HUES64 (cell line): ENCODE results near the gene PRKCB.

Experiments used
- H3K27ac ChIP-seq: 2 replicates; pipeline ENCODE4 v1.7.0; 2013; ENCODE audit warnings: low read depth, low read length, inconsistent platforms
- H3K27me3 ChIP-seq: 2 replicates; pipeline ENCODE4 v1.6.1; 2013; ENCODE audit warnings: mild to moderate bottlenecking, low read length; ENCODE audit not compliant: insufficient read depth
- H3K36me3 ChIP-seq: 2 replicates; pipeline ENCODE4 v1.6.1; 2013; ENCODE audit warnings: mild to moderate bottlenecking, low read length; ENCODE audit not compliant: insufficient read depth
- H3K4me1 ChIP-seq: 2 replicates; pipeline ENCODE4 v1.6.1; 2013; ENCODE audit warnings: mild to moderate bottlenecking, low read length, moderate library complexity; ENCODE audit not compliant: insufficient read depth
- H3K4me3 ChIP-seq: 2 replicates; pipeline ENCODE4 v1.5.1; 2013; ENCODE audit warnings: mild to moderate bottlenecking, low read length, moderate library complexity
- H3K9ac ChIP-seq: 2 replicates; pipeline ENCODE4 v1.6.1; 2013; ENCODE audit warnings: mild to moderate bottlenecking, low read depth, low read length
- H3K9me3 ChIP-seq: 2 replicates; pipeline ENCODE4 v1.6.1; 2013; ENCODE audit warnings: low read depth, low read length; ENCODE audit not compliant: insufficient read depth
- WGBS: fragments of 150-250, 120-280 bp; methylation state at CpG from one replicate; pipeline ENCODE4 v1.1.7; 2013; ENCODE audit warnings: missing lambda C conversion rate; 5-methylcytosine and 5-hydroxymethylcytosine counted together

PRKCB gene

DNA sequence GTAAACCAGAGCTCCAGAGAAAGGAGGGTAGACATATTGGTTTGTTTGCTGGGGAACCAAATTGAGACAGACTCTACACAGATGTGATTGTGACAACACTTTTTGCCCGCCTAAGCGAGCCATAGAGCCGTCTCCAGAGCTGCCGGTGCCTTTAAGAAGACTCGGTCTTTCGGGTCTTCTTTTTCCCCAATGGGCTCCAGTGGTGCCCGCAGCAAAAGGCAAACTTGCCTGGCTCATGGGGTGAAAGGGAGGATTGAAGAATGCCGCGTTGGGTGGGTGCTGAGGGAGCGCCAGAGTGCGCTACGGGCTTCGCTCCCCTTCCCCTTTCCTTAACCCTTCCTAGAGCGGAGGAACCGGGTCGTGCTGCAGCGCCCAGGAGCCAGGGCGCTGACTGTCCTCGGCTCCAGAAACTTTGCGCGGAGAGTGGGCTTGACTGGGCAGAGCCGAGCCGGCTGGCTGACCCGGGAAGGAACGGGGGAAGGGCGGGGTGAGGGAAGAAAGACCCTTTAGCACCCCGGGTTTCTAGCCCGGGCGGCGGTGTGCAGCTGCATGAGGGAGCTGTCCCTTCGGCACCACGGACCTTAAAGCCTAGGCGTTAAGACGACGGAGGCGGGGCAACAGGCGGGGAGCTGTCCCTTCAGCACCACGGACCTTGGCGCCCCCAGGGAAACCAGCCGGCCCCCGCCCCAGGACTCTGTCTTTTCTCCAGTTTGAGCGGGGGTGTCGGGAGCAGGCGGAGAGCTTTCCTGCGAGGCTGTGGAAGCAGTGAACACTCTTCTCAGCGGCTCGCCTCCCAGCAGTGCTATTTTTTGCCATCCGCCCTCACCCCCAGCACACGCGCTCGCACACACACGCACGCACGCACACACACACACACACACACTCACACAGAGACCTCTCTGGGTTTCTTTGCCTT is 419.9 kb downstream of the PRKCB start, which contains the start of gene CACNG3:
Gene CACNG3 (plus strand): TSS at position 880 of the 916 bp plus-strand sequence. CDS start 420 bp downstream, outside the sequence.
- Histone ChIP-seq H3K36me3 (no peaks in the 10 kb centered on the region), H3K4me3 (peak within 1 kb of the TSS; percentile 50), H3K27ac (no peak within 1 kb of the TSS), H3K4me1 (no peaks in the 10 kb centered on the region), H3K27me3 (peaks cover 55% of the 10 kb centered on the region), H3K9me3 (no peaks in the 10 kb centered on the region), H3K9ac (no peak within 1 kb of the TSS)
- WGBS = 5% methylated on average over 54 of the region's 54 CpGs

GRCh38 chr16:24257958-24258357 is 422.2 kb downstream of the PRKCB start:
- WGBS = 71% methylated on average over 5 of the region's 5 CpGs
- H3K9me3 ChIP-seq = no peaks in the 10 kb centered on the region

GRCh38 chr16:24258791-24259190 is 423.0 kb downstream of the PRKCB start:
- H3K9ac ChIP-seq = no peak overlapping the region
- no peaks in the 10 kb centered on the region for H3K36me3 ChIP-seq
- H3K27ac ChIP-seq = no peak overlapping the region
- H3K4me3 ChIP-seq = no peak overlapping the region
- H3K27me3 ChIP-seq = peaks cover 49% of the 10 kb centered on the region
- H3K4me1 ChIP-seq = no peaks in the 10 kb centered on the region
- H3K9me3 ChIP-seq = no peaks in the 10 kb centered on the region
- no CpG with 5 or more reads among the region's 1 CpG for WGBS

More at GRCh38 chr16:24257958-24258357, 422.2 kb downstream of the PRKCB start:
- no peaks in the 10 kb centered on the region for H3K4me1 ChIP-seq
- no peak overlapping the region for H3K4me3 ChIP-seq
- no peak overlapping the region for H3K9ac ChIP-seq
- H3K27me3 ChIP-seq = peaks cover 55% of the 10 kb centered on the region
- H3K27ac ChIP-seq = no peak overlapping the region
- H3K36me3 ChIP-seq = no peaks in the 10 kb centered on the region

- no peak overlapping the region for H3K4me3 ChIP-seq
- H3K9me3 ChIP-seq = no peaks in the 10 kb centered on the region
- peaks cover 10% of the 10 kb centered on the region; the same call in 1 of the 2 replicates for H3K27me3 ChIP-seq
- no peaks in the 10 kb centered on the region for H3K4me1 ChIP-seq
- no peaks in the 10 kb centered on the region for H3K36me3 ChIP-seq
- H3K27ac ChIP-seq = no peak overlapping the region
- no peak overlapping the region for H3K9ac ChIP-seq
These were observed 427.0 kb downstream of the PRKCB start for GRCh38 chr16:24262816-24263215.
